Cardiac fibroblast (primary cell): ENCODE measurements around the gene TMPRSS3.

ENCODE experiments used
- DNase-seq, 2 donors: peaks; one replicate each; pipeline versions ENCODE4 v3.0.0 to v3.0.0-alpha.2; 2010; ENCODE audit warnings: low read depth in 2 of 2
- H3K4me3 ChIP-seq, 2 donors: replicated peaks in 1 of 2; 1 replicate in 1 of 2; 2 replicates in 1 of 2; pipeline ENCODE4 v1.5.1; 2011; ENCODE audit warnings: low read depth in 2 of 2, low read length in 2 of 2, mild to moderate bottlenecking in 2 of 2, moderate library complexity in 1 of 2
- CTCF ChIP-seq: IDR thresholded peaks from one replicate; pipeline ENCODE4 v1.5.1; 2011; ENCODE audit warnings: low read depth, mild to moderate bottlenecking, low read length, inconsistent platforms

The TMPRSS3 gene

GRCh38 chr21:42357307-42357706 is 38.5 kb downstream of the TMPRSS3 start:
- TF ChIP-seq CTCF = no peak
- H3K4me3 ChIP-seq = no peak overlapping the region
- no peak for DNase-seq

GRCh38 chr21:42356650-42357049 is 39.2 kb downstream of the TMPRSS3 start:
- TF ChIP-seq CTCF = no peak
- no peak overlapping the region for H3K4me3 ChIP-seq
- DNase-seq = no peak

GRCh38 chr21:42356046-42356445 is 39.8 kb downstream of the TMPRSS3 start:
- no peak for DNase-seq
- H3K4me3 ChIP-seq = no peak overlapping the region
- TF ChIP-seq CTCF = no peak

- TF ChIP-seq CTCF = no peak
- no peak overlapping the region for H3K4me3 ChIP-seq
- no peak for DNase-seq
These were observed 42.2 kb downstream of the TMPRSS3 start for GRCh38 chr21:42353623-42354022.

- no peak for DNase-seq
- no peak for TF ChIP-seq CTCF
- H3K4me3 ChIP-seq = no peak overlapping the region
These were observed 43.3 kb downstream of the TMPRSS3 start for GRCh38 chr21:42352441-42353095.

- no peak for TF ChIP-seq CTCF
- DNase-seq = no peak
- H3K4me3 ChIP-seq = no peak overlapping the region
These were observed 44.0 kb downstream of the TMPRSS3 start for GRCh38 chr21:42351626-42352440.
